ENCODE measurements around the gene NLRP14.

GRCh38 chr11:6992457-6993417 lies 27.5 kb upstream of the NLRP14 start:
- no peak for TF ChIP-seq CTCF (IDR thresholded peaks at IDR 0.05; ENCODE audit: insufficient read depth, low read length, poor library complexity, severe bottlenecking)
- no peak for TF ChIP-seq EZH2phosphoT487 (conservative IDR thresholded peaks at IDR 0.05; ENCODE audit: low read length)
